GM12872 (cell line): ENCODE results near the gene CDCA7L.

Experiments
- TF ChIP-seq, protein P1 (sequence below): IDR thresholded peaks from 3 replicates; pipeline ENCODE4 v1.5.1; 2011; ENCODE audit warnings: low read depth, mild to moderate bottlenecking, low read length, moderate library complexity; ENCODE audit not compliant: insufficient read depth

The CDCA7L gene

DNA sequence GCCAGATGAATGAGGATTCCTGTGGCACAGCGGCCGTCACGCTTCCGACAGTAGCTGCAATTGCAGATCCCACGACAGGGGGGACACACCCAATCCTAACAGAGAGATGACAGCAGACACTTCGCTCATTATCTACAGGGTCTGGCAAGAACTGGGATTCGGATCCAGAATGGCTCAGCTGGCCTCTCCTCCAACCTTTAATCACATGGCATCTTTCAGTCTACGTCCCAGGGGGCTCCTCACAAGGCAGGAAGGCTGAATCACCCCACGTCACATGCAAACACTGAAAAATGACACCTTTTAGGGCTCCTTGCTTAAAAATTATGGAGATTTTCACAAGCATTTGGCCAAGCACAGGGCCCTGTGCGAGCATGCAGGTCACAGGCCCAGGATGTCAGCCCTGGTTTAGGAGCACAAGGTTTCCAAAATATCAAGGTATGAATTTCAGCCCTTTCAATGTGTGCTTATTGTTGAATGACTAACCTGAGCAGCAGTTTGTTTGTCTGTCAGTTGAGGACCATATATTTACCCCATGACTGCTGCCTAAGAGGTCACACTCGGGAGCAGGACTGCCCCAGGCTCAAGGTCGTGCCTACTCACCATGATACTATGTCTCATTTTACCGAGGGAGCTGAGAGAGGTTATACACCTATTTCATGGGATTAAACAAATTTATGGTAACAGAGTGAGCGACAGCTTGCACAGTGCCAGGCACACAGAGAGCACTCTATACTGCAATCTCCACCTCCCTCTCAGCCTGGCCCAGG is 42.5 kb downstream of the CDCA7L start:
- TF ChIP-seq, protein P1, sequence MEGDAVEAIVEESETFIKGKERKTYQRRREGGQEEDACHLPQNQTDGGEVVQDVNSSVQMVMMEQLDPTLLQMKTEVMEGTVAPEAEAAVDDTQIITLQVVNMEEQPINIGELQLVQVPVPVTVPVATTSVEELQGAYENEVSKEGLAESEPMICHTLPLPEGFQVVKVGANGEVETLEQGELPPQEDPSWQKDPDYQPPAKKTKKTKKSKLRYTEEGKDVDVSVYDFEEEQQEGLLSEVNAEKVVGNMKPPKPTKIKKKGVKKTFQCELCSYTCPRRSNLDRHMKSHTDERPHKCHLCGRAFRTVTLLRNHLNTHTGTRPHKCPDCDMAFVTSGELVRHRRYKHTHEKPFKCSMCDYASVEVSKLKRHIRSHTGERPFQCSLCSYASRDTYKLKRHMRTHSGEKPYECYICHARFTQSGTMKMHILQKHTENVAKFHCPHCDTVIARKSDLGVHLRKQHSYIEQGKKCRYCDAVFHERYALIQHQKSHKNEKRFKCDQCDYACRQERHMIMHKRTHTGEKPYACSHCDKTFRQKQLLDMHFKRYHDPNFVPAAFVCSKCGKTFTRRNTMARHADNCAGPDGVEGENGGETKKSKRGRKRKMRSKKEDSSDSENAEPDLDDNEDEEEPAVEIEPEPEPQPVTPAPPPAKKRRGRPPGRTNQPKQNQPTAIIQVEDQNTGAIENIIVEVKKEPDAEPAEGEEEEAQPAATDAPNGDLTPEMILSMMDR, result no peak

DNA sequence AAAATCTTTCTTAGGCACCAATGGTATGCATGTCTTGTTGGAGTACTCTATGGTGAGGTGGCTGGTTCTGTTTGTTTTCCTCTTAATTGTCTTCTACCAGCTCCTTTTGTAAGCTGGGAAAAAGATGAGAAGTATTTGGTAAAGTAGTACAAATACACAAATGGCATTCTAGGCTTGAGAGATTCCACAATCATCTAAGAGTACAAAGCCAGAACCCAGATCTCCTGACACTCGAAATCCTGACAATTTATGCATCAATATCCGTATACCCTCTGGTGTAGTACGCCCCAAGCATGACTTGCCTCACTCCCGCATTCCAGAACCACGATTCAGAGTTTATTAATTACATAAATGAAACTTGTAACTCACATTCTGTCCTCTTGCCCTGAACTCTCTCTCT is 43.5 kb downstream of the CDCA7L start:
- TF ChIP-seq, protein P1, result no peak

DNA sequence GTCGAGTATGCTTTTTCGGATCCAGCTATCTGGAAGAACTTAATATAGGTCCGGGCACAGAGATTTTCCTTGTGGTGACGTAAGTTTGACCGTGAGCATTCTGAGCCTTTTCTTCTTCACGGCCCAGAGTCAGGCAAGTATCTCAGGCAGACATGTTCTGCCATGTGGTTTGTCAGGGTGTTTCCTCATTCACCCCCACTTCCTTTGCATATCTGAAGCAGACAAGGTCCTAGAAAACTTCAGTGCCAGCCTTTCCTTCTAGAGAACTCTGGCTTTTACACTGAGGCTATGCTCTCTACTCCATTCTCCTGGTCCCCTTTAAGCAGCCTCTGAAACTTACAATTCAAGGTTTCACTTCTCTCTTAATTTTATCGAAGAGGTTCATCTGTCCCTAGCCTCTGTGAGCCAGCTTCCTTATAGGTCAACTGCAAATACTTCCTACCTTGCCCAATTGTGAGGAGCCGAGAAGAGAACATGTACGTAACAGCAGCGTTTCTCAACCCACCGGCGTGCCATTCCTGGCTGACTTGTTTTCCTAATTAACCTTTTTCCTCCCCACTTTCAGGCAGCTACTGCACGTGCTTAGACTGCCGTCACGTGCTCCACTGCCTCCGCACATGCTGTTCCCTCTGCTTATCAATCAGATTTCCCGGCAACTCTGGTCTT is 47.3 kb downstream of the CDCA7L start:
- TF ChIP-seq, protein P1, result no peak

DNA sequence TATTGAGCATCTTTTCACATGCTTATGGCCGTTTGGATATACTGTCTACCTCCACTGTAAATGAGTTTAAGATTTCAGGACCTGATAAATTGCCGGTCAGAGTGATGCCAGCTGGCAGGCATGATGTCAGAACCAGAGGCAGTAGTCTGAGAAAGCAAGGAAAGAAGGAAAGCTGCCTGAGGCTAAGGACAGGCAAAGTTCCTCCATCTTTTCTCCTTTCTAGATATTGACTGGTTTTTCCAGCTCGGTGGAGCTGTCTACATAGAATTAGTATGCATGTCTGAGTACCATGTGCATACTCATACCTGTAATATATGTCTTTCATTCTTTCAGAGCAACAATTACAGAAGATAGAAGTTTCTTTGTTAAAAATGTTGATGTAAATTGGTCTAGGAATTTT is 52.3 kb downstream of the CDCA7L start:
- TF ChIP-seq, protein P1, result no peak

DNA sequence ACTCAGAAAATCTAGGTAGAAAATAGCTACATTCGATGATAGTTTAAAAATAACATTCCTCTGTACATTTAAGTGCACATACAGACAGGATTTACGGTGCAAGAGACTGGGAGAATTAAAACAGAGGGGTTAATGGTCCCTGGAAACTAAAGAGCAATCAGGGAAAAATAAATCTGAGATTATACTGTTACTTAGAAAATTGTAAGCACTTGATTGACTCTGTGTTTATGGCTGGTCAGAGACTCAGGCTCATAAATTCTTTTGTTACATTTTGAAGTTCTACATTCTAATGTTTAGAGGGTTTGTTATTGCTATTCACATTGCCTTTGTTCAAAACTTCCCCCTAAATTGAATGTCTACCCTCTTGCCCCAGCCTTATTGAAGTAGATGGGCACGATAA is 54.4 kb downstream of the CDCA7L start:
- TF ChIP-seq, protein P1, result no peak

DNA sequence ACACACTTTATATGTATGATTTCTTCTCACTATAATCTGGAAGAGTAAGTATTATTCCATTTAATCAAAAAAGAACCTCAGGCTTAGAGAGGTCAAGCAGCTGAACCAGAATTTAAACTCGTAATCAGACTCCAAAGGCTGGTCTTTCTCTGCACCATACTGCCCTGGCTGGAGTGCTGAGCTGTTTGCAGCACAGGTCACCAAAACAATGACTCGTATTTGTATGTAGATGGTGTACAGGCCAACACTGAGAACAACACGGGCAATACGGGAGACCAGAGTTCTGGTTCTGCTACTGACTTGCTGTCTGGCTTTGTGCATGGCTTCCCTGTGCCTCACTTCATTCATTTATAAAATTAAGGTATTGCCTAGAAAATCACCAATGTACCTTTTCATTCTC is 57.9 kb downstream of the CDCA7L start:
- TF ChIP-seq, protein P1, result no peak

DNA sequence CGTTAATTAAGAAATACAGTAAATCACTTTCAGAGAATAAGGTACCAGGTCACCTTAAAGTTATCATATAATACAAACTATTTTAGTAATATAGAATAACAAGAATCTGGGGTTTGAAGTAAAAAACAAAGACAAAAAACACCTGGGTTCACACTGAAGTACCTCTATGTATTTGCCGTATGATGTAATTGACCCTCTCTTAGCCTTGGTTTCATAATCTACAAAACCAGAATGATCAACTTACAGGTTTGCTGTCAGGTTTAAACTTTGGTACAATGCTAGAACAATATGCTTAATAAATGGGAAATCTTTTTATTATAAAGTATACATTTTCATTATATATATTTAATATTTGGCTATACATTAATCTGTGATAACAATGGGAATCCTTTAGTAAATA is 58.3 kb downstream of the CDCA7L start:
- TF ChIP-seq, protein P1, result no peak
